ENCODE results near the gene CPOX. TPM values are rescaled to one million over a fixed set of nuclear protein-coding genes. Genes with fewer than 3 reads are reported as not detected.
A peak's percentile ranks its signal among the peaks of the same experiment; 100 is the strongest.

The CPOX gene
- total RNA-seq, 1 donor from 2014 or later: 19.3 TPM

DNA sequence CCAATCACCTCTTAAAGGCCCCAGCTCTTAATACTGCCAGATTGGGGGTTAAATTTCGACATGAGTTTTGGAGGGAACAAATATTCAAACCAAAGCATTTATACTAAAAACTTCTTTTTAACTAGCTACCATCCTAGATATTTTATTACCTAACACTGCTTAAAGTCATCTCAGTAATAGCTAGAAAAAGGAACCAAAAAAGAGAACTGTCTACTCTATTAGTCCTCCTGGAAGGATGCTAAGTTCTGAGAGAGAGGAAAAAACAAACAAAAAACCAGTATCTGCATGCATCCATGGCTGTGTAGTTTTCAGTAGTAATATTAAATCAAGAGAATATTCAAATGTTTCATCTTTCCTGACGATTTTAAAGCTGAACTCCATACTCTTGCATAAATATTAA, 5.8 kb downstream of the CPOX start:
- Mint-ChIP-seq H3K36me3 (ENCODE audit: unreplicated experiment) (peaks cover 24% of the 10 kb centered on the region), H3K27ac (ENCODE audit: unreplicated experiment) (peak overlapping the region; percentile 28)
- TF ChIP-seq, protein P1, sequence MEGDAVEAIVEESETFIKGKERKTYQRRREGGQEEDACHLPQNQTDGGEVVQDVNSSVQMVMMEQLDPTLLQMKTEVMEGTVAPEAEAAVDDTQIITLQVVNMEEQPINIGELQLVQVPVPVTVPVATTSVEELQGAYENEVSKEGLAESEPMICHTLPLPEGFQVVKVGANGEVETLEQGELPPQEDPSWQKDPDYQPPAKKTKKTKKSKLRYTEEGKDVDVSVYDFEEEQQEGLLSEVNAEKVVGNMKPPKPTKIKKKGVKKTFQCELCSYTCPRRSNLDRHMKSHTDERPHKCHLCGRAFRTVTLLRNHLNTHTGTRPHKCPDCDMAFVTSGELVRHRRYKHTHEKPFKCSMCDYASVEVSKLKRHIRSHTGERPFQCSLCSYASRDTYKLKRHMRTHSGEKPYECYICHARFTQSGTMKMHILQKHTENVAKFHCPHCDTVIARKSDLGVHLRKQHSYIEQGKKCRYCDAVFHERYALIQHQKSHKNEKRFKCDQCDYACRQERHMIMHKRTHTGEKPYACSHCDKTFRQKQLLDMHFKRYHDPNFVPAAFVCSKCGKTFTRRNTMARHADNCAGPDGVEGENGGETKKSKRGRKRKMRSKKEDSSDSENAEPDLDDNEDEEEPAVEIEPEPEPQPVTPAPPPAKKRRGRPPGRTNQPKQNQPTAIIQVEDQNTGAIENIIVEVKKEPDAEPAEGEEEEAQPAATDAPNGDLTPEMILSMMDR (IDR thresholded peaks at IDR 0.05): no peak

GRCh38 chr3:98584547-98584946, 8.9 kb downstream of the CPOX start:
- no peak overlapping the region for H3K27ac Mint-ChIP-seq (ENCODE audit: unreplicated experiment)
- H3K9me3 Mint-ChIP-seq (ENCODE audit: unreplicated experiment): no peaks in the 10 kb centered on the region
- peaks cover 43% of the 10 kb centered on the region for H3K36me3 Mint-ChIP-seq (ENCODE audit: unreplicated experiment)
- H3K4me3 Mint-ChIP-seq (ENCODE audit: unreplicated experiment): no peak overlapping the region
- TF ChIP-seq, protein P1 (IDR thresholded peaks at IDR 0.05): no peak
- H3K4me1 Mint-ChIP-seq (ENCODE audit: unreplicated experiment): peaks cover 31% of the 10 kb centered on the region
- DNase-seq (ENCODE audit: extremely low spot score, unreplicated experiment): no peak
- H3K27me3 Mint-ChIP-seq (ENCODE audit: unreplicated experiment): no peaks in the 10 kb centered on the region

More for the DNA sequence above, 5.8 kb downstream of the CPOX start:
- H3K4me1 Mint-ChIP-seq (ENCODE audit: unreplicated experiment): peaks cover 45% of the 10 kb centered on the region
- no peak for DNase-seq (ENCODE audit: extremely low spot score, unreplicated experiment)
- H3K27me3 Mint-ChIP-seq (ENCODE audit: unreplicated experiment): no peaks in the 10 kb centered on the region
- H3K4me3 Mint-ChIP-seq (ENCODE audit: unreplicated experiment): no peak overlapping the region
- H3K9me3 Mint-ChIP-seq (ENCODE audit: unreplicated experiment): no peaks in the 10 kb centered on the region

DNA sequence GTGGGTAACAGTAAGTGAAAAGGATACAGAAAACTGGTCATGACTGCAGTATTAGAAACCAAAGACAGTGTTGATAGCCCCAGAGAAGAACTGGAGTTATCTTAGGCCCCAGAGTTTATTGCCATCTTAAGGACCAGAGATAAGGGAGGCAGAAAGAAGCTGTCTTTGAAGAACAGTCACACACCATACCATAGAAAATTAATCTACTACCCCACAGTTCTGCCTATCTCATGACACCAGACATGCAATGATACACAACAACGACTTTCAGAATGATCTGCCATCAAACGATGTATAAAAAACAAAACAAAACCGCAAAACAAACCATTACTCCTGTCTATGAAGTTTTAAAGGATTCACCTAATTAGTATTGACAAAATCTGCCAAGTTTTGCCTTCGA, 9.6 kb downstream of the CPOX start:
- peaks cover 41% of the 10 kb centered on the region for H3K36me3 Mint-ChIP-seq (ENCODE audit: unreplicated experiment)

DNA sequence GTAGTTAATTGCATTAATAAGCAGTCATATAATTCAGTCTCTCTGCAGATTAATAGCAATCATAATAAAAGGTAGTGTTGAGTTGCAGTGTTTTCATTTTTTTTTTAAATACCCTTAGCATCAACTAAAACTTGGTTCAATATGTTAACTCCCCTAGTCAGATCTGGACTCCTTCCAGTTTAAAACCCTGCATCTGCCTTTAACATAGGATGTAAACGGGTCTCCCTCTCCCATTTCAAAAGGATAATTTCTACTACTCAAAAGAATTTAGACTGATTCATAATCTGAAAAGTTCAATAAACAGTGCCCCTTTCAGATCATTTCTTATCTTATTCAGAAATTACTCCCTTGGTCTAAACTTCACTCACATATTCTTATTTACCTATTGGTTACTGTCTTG, 11.4 kb downstream of the CPOX start:
- Mint-ChIP-seq H3K27me3 (ENCODE audit: unreplicated experiment) (no peaks in the 10 kb centered on the region), H3K4me1 (ENCODE audit: unreplicated experiment) (peaks cover 21% of the 10 kb centered on the region), H3K27ac (ENCODE audit: unreplicated experiment) (no peak overlapping the region), H3K9me3 (ENCODE audit: unreplicated experiment) (no peaks in the 10 kb centered on the region), H3K36me3 (ENCODE audit: unreplicated experiment) (peaks cover 47% of the 10 kb centered on the region), H3K4me3 (ENCODE audit: unreplicated experiment) (no peak overlapping the region)
- no peak for DNase-seq (ENCODE audit: extremely low spot score, unreplicated experiment)
- TF ChIP-seq, protein P1 (IDR thresholded peaks at IDR 0.05): no peak

More for the DNA sequence above, 9.6 kb downstream of the CPOX start:
- DNase-seq (ENCODE audit: extremely low spot score, unreplicated experiment): no peak
- Mint-ChIP-seq H3K27me3 (ENCODE audit: unreplicated experiment) (no peaks in the 10 kb centered on the region), H3K4me1 (ENCODE audit: unreplicated experiment) (peaks cover 28% of the 10 kb centered on the region), H3K27ac (ENCODE audit: unreplicated experiment) (no peak overlapping the region), H3K4me3 (ENCODE audit: unreplicated experiment) (no peak overlapping the region), H3K9me3 (ENCODE audit: unreplicated experiment) (no peaks in the 10 kb centered on the region)
- TF ChIP-seq, protein P1 (IDR thresholded peaks at IDR 0.05): no peak

DNA sequence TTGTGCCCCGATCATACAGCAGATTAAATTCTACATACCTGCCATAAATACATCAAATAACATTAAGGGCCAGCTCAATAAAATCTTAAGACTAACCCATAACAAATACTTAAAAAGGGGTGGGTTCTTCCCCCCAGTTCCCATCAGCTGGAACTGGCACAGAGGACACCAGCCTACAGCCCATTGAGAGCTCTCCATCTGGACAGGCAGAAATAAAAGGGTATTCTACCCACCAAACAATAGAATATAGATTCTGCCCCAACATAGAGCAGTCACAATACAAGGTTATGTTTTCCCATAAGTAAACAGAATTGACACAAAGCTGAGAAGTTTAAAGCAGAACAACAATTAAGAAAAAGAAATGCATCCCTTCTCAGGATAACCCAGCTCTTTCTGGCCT, 11.9 kb downstream of the CPOX start:
- H3K27me3 Mint-ChIP-seq (ENCODE audit: unreplicated experiment): no peaks in the 10 kb centered on the region
- TF ChIP-seq, protein P1 (IDR thresholded peaks at IDR 0.05): no peak
- no peak for DNase-seq (ENCODE audit: extremely low spot score, unreplicated experiment)
- no peak overlapping the region for H3K27ac Mint-ChIP-seq (ENCODE audit: unreplicated experiment)
- H3K4me3 Mint-ChIP-seq (ENCODE audit: unreplicated experiment): no peak overlapping the region
- no peaks in the 10 kb centered on the region for H3K9me3 Mint-ChIP-seq (ENCODE audit: unreplicated experiment)
- H3K4me1 Mint-ChIP-seq (ENCODE audit: unreplicated experiment): peaks cover 22% of the 10 kb centered on the region
- H3K36me3 Mint-ChIP-seq (ENCODE audit: unreplicated experiment): peaks cover 50% of the 10 kb centered on the region
